Fibroblast of peridontal ligament (primary cell): ENCODE measurements around the gene GREB1L.
A peak's percentile ranks its signal among the peaks of the same experiment; 100 is the strongest.

ENCODE experiments used
- DNase-seq: peaks from one replicate; pipeline ENCODE4 v3.0.0-alpha.2; 2010; ENCODE audit errors: extremely low read depth

GREB1L gene

DNA sequence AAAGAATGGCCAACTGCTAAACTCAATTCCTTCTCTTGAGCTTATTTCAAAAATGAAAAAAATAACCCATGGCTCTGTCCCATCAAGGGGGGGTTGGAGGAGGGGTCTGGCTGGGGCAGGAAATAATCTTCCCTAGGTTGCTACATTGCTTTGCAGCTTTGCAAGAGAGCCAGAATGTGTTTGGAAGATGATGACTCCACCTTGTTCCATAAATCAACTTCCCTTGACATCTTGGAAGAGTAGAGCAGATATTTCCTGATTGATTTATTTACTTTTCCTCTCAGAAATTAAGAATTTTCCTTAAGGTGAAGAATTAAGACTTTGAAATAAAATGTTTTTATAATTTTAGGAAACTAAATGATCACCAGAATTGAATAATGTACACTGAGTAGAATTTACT is 317.2 kb downstream of the GREB1L start:
- no peak for DNase-seq

DNA sequence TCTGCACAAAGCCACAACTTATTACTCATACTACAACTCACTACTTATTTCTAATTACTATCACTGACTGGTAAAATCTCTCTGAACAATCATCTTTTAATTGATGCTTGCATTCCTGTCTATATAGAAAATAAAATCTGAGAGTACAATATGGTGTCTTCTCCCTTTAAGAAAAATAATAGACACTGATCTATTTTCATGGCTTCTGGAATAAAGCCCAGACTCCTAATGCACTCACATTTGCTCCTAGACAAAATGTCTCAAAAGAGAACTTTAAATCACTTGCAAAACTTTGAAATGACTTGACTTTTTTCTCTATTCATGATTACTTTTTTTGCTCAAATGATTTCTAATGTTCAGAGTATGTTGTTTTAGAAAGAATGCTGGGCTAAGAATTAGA is 329.7 kb downstream of the GREB1L start:
- DNase-seq: peak; percentile 29
